Measurements from ENCODE around the gene KCNH1.

DNA sequence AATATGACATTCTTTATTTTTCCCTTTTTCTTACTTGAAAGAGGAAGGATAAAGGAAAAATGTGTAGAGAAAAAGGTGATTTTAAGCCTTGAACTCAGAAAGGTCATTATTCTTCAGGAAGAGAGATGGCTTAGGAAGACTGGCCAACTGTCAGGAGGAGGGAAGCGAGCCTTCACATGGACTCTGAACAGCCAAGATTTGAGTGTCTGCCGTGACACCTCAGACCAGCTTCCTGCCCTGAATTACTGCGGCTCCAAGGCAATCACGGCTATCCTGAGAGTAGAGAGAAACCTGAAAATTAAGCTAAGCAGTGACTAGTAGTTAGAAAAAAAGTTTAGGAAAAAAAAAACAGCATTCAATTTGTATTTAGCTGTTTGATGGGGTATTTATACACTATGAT is 314.7 kb downstream of the KCNH1 start:
- TF ChIP-seq, protein P1, sequence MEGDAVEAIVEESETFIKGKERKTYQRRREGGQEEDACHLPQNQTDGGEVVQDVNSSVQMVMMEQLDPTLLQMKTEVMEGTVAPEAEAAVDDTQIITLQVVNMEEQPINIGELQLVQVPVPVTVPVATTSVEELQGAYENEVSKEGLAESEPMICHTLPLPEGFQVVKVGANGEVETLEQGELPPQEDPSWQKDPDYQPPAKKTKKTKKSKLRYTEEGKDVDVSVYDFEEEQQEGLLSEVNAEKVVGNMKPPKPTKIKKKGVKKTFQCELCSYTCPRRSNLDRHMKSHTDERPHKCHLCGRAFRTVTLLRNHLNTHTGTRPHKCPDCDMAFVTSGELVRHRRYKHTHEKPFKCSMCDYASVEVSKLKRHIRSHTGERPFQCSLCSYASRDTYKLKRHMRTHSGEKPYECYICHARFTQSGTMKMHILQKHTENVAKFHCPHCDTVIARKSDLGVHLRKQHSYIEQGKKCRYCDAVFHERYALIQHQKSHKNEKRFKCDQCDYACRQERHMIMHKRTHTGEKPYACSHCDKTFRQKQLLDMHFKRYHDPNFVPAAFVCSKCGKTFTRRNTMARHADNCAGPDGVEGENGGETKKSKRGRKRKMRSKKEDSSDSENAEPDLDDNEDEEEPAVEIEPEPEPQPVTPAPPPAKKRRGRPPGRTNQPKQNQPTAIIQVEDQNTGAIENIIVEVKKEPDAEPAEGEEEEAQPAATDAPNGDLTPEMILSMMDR (IDR thresholded peaks at IDR 0.05), result no peak
- no peak for TF ChIP-seq POLR2A (IDR thresholded peaks at IDR 0.05)

Data from prostate gland (tissue), 2 donors.